ENCODE results near the gene CXCR4.

GRCh38 chr2:136086253-136087016 lies 31.5 kb downstream of the CXCR4 start:
- no peak for TF ChIP-seq LEF1 (IDR thresholded peaks at IDR 0.05; ENCODE audit: borderline replicate concordance)
- no peak for TF ChIP-seq SUZ12 (IDR thresholded peaks at IDR 0.05)
- no peak for TF ChIP-seq TARDBP (IDR thresholded peaks at IDR 0.05)
- no peak for TF ChIP-seq ZNF384 (IDR thresholded peaks at IDR 0.05)

Measured in HEK293T (cell line).